ENCODE results near the gene C17orf58. TPM values are rescaled to one million over a fixed set of nuclear protein-coding genes. Genes with fewer than 3 reads are reported as not detected.
A peak's percentile ranks its signal among the peaks of the same experiment; 100 is the strongest.
"Not testable (repeated sequence)": the region's sequence is repeated elsewhere in the genome, so short reads cannot be mapped to it uniquely, and the experiment has no call there.

The C17orf58 gene
- total and polyA plus RNA-seq, 12 donors = 3.7 to 19.4 (median 10.2) TPM

DNA sequence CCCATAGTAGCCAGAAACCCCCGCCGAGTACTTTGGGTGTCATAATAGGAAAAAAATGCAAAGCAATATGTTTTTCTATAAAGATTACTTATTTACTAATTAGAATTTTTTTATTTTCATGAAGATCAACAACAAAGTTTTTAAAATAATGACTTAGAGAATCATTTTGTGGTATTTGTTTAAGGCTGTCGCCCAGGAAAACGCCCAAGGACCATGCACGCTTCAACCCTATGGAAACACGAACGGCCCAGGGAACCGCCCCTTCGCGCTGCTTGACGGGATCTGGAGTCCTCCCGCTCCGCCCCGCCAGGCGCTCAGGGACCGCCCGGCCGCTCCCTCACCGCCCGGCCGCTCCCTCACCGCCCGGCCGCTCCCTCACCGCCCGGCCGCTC, 38.9 kb upstream of the C17orf58 start:
- H3K27ac ChIP-seq = no peak overlapping the region
- DNase-seq = peak in 6 of 7 donors; percentile 91 to 95 (median 94)
- TF ChIP-seq, protein P1, sequence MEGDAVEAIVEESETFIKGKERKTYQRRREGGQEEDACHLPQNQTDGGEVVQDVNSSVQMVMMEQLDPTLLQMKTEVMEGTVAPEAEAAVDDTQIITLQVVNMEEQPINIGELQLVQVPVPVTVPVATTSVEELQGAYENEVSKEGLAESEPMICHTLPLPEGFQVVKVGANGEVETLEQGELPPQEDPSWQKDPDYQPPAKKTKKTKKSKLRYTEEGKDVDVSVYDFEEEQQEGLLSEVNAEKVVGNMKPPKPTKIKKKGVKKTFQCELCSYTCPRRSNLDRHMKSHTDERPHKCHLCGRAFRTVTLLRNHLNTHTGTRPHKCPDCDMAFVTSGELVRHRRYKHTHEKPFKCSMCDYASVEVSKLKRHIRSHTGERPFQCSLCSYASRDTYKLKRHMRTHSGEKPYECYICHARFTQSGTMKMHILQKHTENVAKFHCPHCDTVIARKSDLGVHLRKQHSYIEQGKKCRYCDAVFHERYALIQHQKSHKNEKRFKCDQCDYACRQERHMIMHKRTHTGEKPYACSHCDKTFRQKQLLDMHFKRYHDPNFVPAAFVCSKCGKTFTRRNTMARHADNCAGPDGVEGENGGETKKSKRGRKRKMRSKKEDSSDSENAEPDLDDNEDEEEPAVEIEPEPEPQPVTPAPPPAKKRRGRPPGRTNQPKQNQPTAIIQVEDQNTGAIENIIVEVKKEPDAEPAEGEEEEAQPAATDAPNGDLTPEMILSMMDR (IDR thresholded peaks at IDR 0.05) = no peak
- TF ChIP-seq POLR2A (IDR thresholded peaks at IDR 0.05) = no peak
- 2 to 3% (median 2%) methylated on average over 20 to 23 of the region's 27 CpGs for WGBS, 4 donors
- intact Hi-C loops (cut with DNase I) = no loop called here
- H3K36me3 ChIP-seq (replicated peaks in 1 of 2) = peaks cover 0 to 16% of the 10 kb centered on the region in 2 donors
- no peaks in the 10 kb centered on the region for H3K9me3 ChIP-seq (replicated peaks in 1 of 3)
- no peaks in the 10 kb centered on the region for H3K27me3 ChIP-seq
- peaks cover 4 to 18% of the 10 kb centered on the region in 2 donors for H3K4me1 ChIP-seq (replicated peaks in 1 of 2)
- peak overlapping the region in 1 of 4 donors; percentile 43 for H3K4me3 ChIP-seq

DNA sequence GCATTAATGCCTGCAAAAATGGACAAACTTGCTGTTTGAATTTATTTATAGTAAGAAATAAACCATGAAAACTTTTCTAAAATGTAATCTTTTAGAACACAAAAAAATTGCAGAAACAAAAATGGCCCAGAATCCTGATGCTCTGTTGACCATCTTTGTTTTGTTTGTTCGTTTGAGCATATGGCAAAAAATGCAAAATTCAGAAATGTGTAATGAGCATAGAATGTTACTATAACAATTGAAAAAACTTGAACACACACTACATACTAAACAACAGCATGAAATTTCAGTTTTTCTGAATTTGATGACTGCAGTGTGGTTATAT, 38.1 kb upstream of the C17orf58 start:
- H3K36me3 ChIP-seq (replicated peaks in 1 of 2) = peaks cover 0 to 16% of the 10 kb centered on the region in 2 donors
- WGBS, 4 donors = 50 to 70% (median 64%) methylated on average over 1 of the region's 1 CpG
- intact Hi-C loops (cut with DNase I) = no loop called here
- TF ChIP-seq POLR2A (IDR thresholded peaks at IDR 0.05) = no peak
- TF ChIP-seq, protein P1 (IDR thresholded peaks at IDR 0.05) = no peak
- peaks cover 4 to 18% of the 10 kb centered on the region in 2 donors for H3K4me1 ChIP-seq (replicated peaks in 1 of 2)
- H3K27ac ChIP-seq = no peak overlapping the region
- H3K27me3 ChIP-seq = no peaks in the 10 kb centered on the region
- no peaks in the 10 kb centered on the region for H3K9me3 ChIP-seq (replicated peaks in 1 of 3)
- H3K4me3 ChIP-seq = no peak overlapping the region
- DNase-seq = no peak

DNA sequence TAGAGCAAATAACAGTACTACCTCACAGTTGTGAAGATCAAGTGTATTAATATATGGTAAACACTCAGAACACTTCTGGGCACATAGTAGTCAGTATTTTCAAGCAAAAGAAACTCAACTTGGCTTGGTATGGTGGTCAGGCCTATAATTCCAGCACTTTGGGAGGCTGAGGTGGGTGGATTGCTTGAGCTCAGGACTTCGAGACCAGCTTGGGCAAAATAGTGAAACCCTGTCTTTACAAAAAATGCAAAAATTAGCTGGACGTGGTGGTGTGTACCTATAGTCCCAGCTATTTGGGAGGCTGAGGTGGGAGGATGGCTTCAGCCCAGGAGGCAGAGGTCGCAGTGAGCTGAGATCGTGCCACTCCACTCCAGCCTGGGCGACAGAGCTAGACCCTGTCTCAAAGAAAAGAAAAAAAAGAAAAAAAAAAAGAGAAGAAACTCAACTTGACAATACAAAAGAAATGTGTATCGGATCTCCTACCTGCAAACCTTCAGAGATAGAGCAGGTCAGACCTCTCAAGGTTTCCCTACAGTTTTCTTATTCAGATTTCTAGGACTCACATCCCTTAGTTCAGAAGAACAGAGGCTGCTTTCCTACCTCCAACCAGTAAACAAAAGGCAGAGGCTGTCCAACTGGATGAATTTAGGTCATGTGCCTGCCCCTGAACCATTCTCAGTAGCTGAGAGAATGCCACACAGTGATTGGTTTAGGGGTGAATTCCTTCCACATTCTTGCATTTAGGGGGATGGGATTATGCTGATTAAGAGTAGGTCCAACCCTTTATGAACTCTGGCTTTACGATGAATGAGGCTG, 37.6 kb upstream of the C17orf58 start:
- TF ChIP-seq, protein P1 (IDR thresholded peaks at IDR 0.05) = no peak
- peak in 1 of 2 donors; percentile 11 for TF ChIP-seq POLR2A (IDR thresholded peaks at IDR 0.05)
- DNase-seq = peak in 3 of 7 donors; percentile 25 to 42 (median 36)
- H3K4me1 ChIP-seq (replicated peaks in 1 of 2) = peaks cover 4 to 18% of the 10 kb centered on the region in 2 donors
- peaks cover 0 to 13% of the 10 kb centered on the region in 2 donors for H3K36me3 ChIP-seq (replicated peaks in 1 of 2)
- no peaks in the 10 kb centered on the region for H3K27me3 ChIP-seq
- H3K9me3 ChIP-seq (replicated peaks in 1 of 3) = no peaks in the 10 kb centered on the region
- WGBS, 4 donors = 68 to 75% (median 74%) methylated on average over 7 of the region's 7 CpGs
- intact Hi-C loops (cut with DNase I) = no loop called here
- no peak overlapping the region for H3K27ac ChIP-seq
- no peak overlapping the region for H3K4me3 ChIP-seq

DNA sequence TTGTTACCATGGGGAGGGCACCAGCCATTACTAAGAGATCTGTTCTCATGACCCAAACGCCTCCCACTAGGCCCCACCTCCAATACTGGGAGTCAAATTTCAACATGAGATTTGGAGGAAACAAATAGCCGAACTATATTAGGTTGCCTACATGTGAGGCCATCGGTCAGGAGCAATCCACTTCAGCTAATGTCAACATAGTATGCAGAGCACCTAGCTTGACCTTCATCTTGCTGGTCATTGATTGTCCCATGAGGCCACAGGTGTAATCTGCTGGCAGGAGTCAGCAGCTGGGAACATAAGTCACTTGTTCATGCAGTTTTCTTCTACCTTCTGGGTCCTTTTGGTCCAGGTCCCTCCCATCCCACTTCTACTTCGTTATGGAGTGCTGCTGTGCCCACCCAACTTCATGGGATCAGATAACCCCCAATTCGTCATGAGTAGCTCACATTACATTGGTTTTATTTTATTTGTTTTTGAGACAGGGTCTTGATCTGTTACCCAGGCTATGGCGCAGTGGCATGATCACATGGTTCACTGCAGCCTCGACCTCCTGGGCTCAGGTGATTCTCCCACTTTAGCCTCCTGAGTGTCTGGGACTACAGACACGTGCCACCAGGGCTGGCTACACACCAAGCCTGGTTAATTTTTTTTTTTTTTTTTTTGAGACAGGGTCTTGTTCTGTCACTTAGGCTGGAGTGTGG, 33.4 kb upstream of the C17orf58 start:
- 68 to 75% (median 69%) methylated on average over 8 of the region's 8 CpGs for WGBS, 4 donors
- intact Hi-C loops (cut with DNase I) = no loop called here

DNA sequence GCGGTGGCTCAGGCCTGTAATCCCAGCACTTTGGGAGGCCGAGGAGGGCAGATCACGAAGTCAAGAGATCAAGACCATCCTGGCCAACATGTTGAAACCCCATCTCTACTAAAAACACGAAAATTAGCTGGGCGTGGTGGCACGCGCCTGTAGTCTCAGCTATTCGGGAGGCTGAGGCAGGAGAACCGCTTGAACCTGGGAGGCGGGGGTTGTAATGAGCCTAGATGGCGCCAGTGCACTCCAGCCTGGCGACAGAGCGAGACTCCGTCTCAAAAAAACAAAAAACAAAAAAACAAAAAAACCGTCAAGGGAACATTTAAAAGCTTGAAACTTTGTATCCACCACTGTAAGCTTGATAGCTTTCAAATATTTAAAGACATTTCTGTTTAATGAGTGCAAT, 26.3 kb upstream of the C17orf58 start:
- H3K27ac ChIP-seq; H3K27me3 ChIP-seq; H3K36me3 ChIP-seq (replicated peaks in 1 of 2); H3K9me3 ChIP-seq (replicated peaks in 1 of 3); H3K4me3 ChIP-seq; DNase-seq; H3K4me1 ChIP-seq (replicated peaks in 1 of 2); intact Hi-C loops (cut with DNase I): not testable (repeated sequence)
- 95 to 99% (median 97%) methylated on average over 15 of the region's 15 CpGs for WGBS, 4 donors

More for the DNA sequence above, 33.4 kb upstream of the C17orf58 start:
- no peaks in the 10 kb centered on the region for H3K9me3 ChIP-seq (replicated peaks in 1 of 3)
- no peaks in the 10 kb centered on the region for H3K36me3 ChIP-seq (replicated peaks in 1 of 2)
- H3K4me1 ChIP-seq (replicated peaks in 1 of 2) = peaks cover 1 to 2% of the 10 kb centered on the region in 2 donors
- no peak overlapping the region for H3K27ac ChIP-seq
- no peak for DNase-seq
- H3K4me3 ChIP-seq = no peak overlapping the region
- TF ChIP-seq, protein P1 (IDR thresholded peaks at IDR 0.05) = no peak
- H3K27me3 ChIP-seq = no peaks in the 10 kb centered on the region
